ENCODE measurements around the gene GPSM3.

The GPSM3 gene

GRCh38 chr6:32152769-32153563 is 39.5 kb downstream of the GPSM3 start:
- Histone ChIP-seq H3K4me3 (ENCODE audit: low read depth, low read length) (peak overlapping the region; percentile 66), H3K4me1 (ENCODE audit: control insufficient read depth, insufficient read depth, low read length) (peaks cover 7% of the 10 kb centered on the region; the same call in 1 of the 2 replicates), H3K9me3 (ENCODE audit: control insufficient read depth, insufficient read depth, low read depth, low read length) (no peaks in the 10 kb centered on the region), H3K27ac (ENCODE audit: extremely low read depth, low read depth, low read length) (peak overlapping the region; percentile 80), H3K36me3 (ENCODE audit: control insufficient read depth in 2 of 2, insufficient read depth in 1 of 2, low read length in 2 of 2) (peaks cover 17 to 29% of the 10 kb centered on the region in 2 experiments)
- POLR2A ChIA-PET, result interaction anchor here (0.6 to 3.4 kb wide), 11 partner anchors 8 to 817 kb away, joined by 3 to 38 read pairs (median 6); partner anchors contain the start of genes AGPAT1, ATF6B, DDX39B and FKBPL
- CTCF ChIA-PET, result interaction anchor here (0.6 to 1.7 kb wide), 9 partner anchors 11 to 1224 kb away, joined by 3 to 8 read pairs (median 4); partner anchors contain the start of gene EGFL8
- TF ChIP-seq WT1 (tag by site-specific recombination; IDR thresholded peaks at IDR 0.05), result peak; percentile 34
- no peak for TF ChIP-seq ZNF155 (tag by site-specific recombination; IDR thresholded peaks at IDR 0.05)
- peak; percentile 60 for TF ChIP-seq GLIS2 (tag by site-specific recombination; IDR thresholded peaks at IDR 0.05)
- TF ChIP-seq ZNF704 (tag by site-specific recombination; IDR thresholded peaks at IDR 0.05), result no peak
- no peak for TF ChIP-seq ZNF221 (tag by site-specific recombination; IDR thresholded peaks at IDR 0.05; ENCODE audit: borderline replicate concordance)
- 0 out of 2 replicates have a peak, but pooled peaks have one; percentile 11 for TF ChIP-seq ZNF341 (tag by site-specific recombination; IDR thresholded peaks at IDR 0.05; ENCODE audit: low read depth)
- 0 out of 2 replicates have a peak, but pooled peaks have one; percentile 27 for TF ChIP-seq KLF7 (tag by site-specific recombination; IDR thresholded peaks at IDR 0.05; ENCODE audit: borderline replicate concordance)
- TF ChIP-seq ZBTB10 (tag by site-specific recombination; IDR thresholded peaks at IDR 0.05), result peak; percentile 54; the same call in 1 of the 2 replicates
- no peak for TF ChIP-seq ZNF629 (tag by site-specific recombination; IDR thresholded peaks at IDR 0.05)
- no peak for TF ChIP-seq ZNF707 (tag by site-specific recombination; IDR thresholded peaks at IDR 0.05)
- no peak for TF ChIP-seq ZNF292 (tag by site-specific recombination; IDR thresholded peaks at IDR 0.05; ENCODE audit: borderline replicate concordance, low read depth)
- no peak for TF ChIP-seq ZNF513 (tag by site-specific recombination; IDR thresholded peaks at IDR 0.05)
- TF ChIP-seq ZNF169 (tag by site-specific recombination; IDR thresholded peaks at IDR 0.05), result no peak
- TF ChIP-seq PRDM6 (tag by site-specific recombination; IDR thresholded peaks at IDR 0.05), result peak; percentile 49; the same call in 1 of the 2 replicates
- peak; percentile 33 for TF ChIP-seq ZNF335 (tag by site-specific recombination; conservative IDR thresholded peaks at IDR 0.05)
- TF ChIP-seq ZSCAN4 (tag by site-specific recombination; IDR thresholded peaks at IDR 0.05), result no peak
- no peak; the same call in 1 of the 2 replicates for TF ChIP-seq SP3 (tag by site-specific recombination; IDR thresholded peaks at IDR 0.05)
- TF ChIP-seq GLIS1 (tag by site-specific recombination; IDR thresholded peaks at IDR 0.05), result no peak; the same call in 1 of the 2 replicates
- TF ChIP-seq SP7 (tag by site-specific recombination; IDR thresholded peaks at IDR 0.05), result peak; percentile 30; the same call in 1 of the 2 replicates
- TF ChIP-seq ZEB2 (tag by site-specific recombination; IDR thresholded peaks at IDR 0.05), result peak; percentile 42; the same call in 1 of the 2 replicates
- peak; percentile 93 for TF ChIP-seq ZNF18 (tag by site-specific recombination; IDR thresholded peaks at IDR 0.05)
- TF ChIP-seq ZNF768 (tag by site-specific recombination; IDR thresholded peaks at IDR 0.05), result no peak
- no peak for TF ChIP-seq ZNF404 (tag by site-specific recombination; IDR thresholded peaks at IDR 0.05)
